Measurements from ENCODE around the gene IL6ST.
"Not testable (repeated sequence)": the region's sequence is repeated elsewhere in the genome, so short reads cannot be mapped to it uniquely, and the experiment has no call there.

GRCh38 chr5:56000221-56000620 lies 5.5 kb upstream of the IL6ST start:
- TF ChIP-seq CTCF, POLR2A (IDR thresholded peaks at IDR 0.05): not testable (repeated sequence)
